Gastroesophageal sphincter (tissue), 4 donors: ENCODE data around the gene TAF7. TPM values are rescaled to one million over a fixed set of nuclear protein-coding genes. Genes with fewer than 3 reads are reported as not detected.
"Not testable (repeated sequence)": the region's sequence is repeated elsewhere in the genome, so short reads cannot be mapped to it uniquely, and the experiment has no call there.

Source experiments
- ATAC-seq: fragments of 150-250 bp; one replicate; pipeline ENCODE4 v1.9.1; 2016; ENCODE audit warnings: mild to moderate bottlenecking, moderate library complexity
- H3K27ac ChIP-seq, 4 donors: fragments of 200-600 bp; sonication (generic) in 3 of 4; 1 replicate in 3 of 4; 2 replicates in 1 of 4; pipeline ENCODE4 v1.5.1; 2016 to 2019
- H3K27me3 ChIP-seq: fragments of 200-600 bp; sonication (generic); one replicate; pipeline ENCODE4 v1.5.1; 2019
- H3K36me3 ChIP-seq, 2 donors: fragments of 200-600 bp; sonication (generic); one replicate each; pipeline ENCODE4 v1.5.1; 2019; ENCODE audit warnings: control low read depth in 1 of 2
- H3K4me1 ChIP-seq, 3 donors: fragments of 200-600 bp; sonication (generic); 1 replicate in 2 of 3; 2 replicates in 1 of 3; pipeline ENCODE4 v1.5.1; 2016 to 2019; ENCODE audit warnings: control low read depth in 2 of 3
- H3K4me3 ChIP-seq, 2 donors: fragments of 200-600 bp; sonication (generic); one replicate each; pipeline ENCODE4 v1.5.1; 2019; ENCODE audit warnings: mild to moderate bottlenecking in 1 of 2, moderate library complexity in 1 of 2
- H3K9me3 ChIP-seq, 3 donors: fragments of 200-600 bp; sonication (generic); one replicate each; pipeline ENCODE4 v1.5.1; 2017 to 2019; ENCODE audit warnings: control low read depth in 2 of 3
- CTCF ChIP-seq, 4 experiments: fragments of 200-600 bp in 2 of 4; fragments of 450-650 bp in 2 of 4; sonication (generic) in 1 of 4; IDR thresholded peaks; one replicate each; pipeline ENCODE4 v1.5.1; 2017 to 2019; ENCODE audit warnings: antibody characterized with exemption in 4 of 4, mild to moderate bottlenecking in 2 of 4, moderate library complexity in 2 of 4
- EP300 ChIP-seq: sonication (generic); formaldehyde crosslinking; IDR thresholded peaks from one replicate; pipeline ENCODE4 v1.6.1; 2017; ENCODE audit warnings: antibody characterized with exemption, mild to moderate bottlenecking
- POLR2A ChIP-seq, 2 donors: fragments of 450-650 bp; IDR thresholded peaks; one replicate each; pipeline ENCODE4 v1.6.1; 2017; ENCODE audit warnings: antibody characterized with exemption in 2 of 2, mild to moderate bottlenecking in 2 of 2, moderate library complexity in 1 of 2
- POLR2AphosphoS5 ChIP-seq: sonication (generic); formaldehyde crosslinking; IDR thresholded peaks from one replicate; pipeline ENCODE4 v1.6.1; 2017; ENCODE audit warnings: antibody characterized with exemption
- WGBS, 2 donors: methylation state at CpG; one replicate each; pipeline ENCODE4 v1.1.5; 2018; ENCODE audit warnings: low coverage in 1 of 2; 5-methylcytosine and 5-hydroxymethylcytosine counted together
- total RNA-seq, 4 donors: library from RNA; depleted of rRNA; stranded (reverse); fragments of >200 nt; gene quantifications; one replicate each; pipeline ENCODE4 v1.1.0, GENCODE V29; 2016

Gene TAF7
- total RNA-seq, 4 donors from 2014 or later = 58.7 to 75.9 (median 61.4) TPM

- Histone ChIP-seq H3K36me3 (peaks cover 0 to 53% of the 10 kb centered on the region in 2 donors), H3K9me3 (peaks cover 2 to 69% (median 10%) of the 10 kb centered on the region in 3 donors), H3K27ac (no peak overlapping the region)
These were observed 1.4 kb downstream of the TAF7 start for GRCh38 chr5:141319202-141319601.

GRCh38 chr5:141316963-141317362 is 3.6 kb downstream of the TAF7 start:
- ATAC-seq, H3K27ac ChIP-seq, H3K4me3 ChIP-seq, H3K27me3 ChIP-seq: not testable (repeated sequence)
- peaks cover 0 to 12% (median 0%) of the 10 kb centered on the region in 3 donors for H3K4me1 ChIP-seq
- 77 to 90% methylated on average over 2 to 4 of the region's 4 CpGs for WGBS, 2 donors
- H3K36me3 ChIP-seq = peaks cover 0 to 75% of the 10 kb centered on the region in 2 donors
- peaks cover 2 to 92% (median 10%) of the 10 kb centered on the region in 3 donors for H3K9me3 ChIP-seq

More at GRCh38 chr5:141319202-141319601, 1.4 kb downstream of the TAF7 start:
- ATAC-seq = no peak
- no peak overlapping the region for H3K4me3 ChIP-seq
- 100% methylated on average over 1 to 6 of the region's 6 CpGs for WGBS, 2 donors
- TF ChIP-seq POLR2AphosphoS5 (no peak), CTCF (IDR thresholded peaks at IDR 0.05) (no peak), EP300 (no peak), POLR2A (IDR thresholded peaks at IDR 0.05) (no peak)
- H3K4me1 ChIP-seq = peaks cover 0 to 12% (median 0%) of the 10 kb centered on the region in 3 donors
- H3K27me3 ChIP-seq = no peaks in the 10 kb centered on the region

DNA sequence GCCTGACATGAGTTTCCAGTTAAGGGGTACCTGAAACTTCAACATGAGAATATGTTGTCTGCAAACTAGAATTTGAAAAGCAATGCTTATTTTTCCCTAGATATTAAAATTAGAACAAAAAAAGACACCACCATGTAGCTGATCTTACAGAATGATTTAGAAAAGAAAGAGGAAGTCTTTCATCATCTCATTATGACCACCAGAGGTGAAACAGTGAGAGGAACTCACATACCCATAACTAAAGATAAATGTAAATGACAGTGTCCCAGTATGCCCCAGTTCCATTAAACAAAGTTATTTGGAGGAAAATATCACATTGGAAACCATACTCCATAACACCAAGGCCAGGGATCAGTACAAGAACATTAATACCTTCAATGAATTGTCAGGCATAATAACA is 6.9 kb downstream of the TAF7 start:
- peaks cover 0 to 100% (median 4%) of the 10 kb centered on the region in 3 donors for H3K9me3 ChIP-seq
- H3K4me1 ChIP-seq = no peaks in the 10 kb centered on the region
- H3K4me3 ChIP-seq = no peak overlapping the region
- H3K27me3 ChIP-seq = no peaks in the 10 kb centered on the region
- no peak for ATAC-seq
- TF ChIP-seq POLR2A (IDR thresholded peaks at IDR 0.05) (no peak), EP300 (no peak), POLR2AphosphoS5 (no peak), CTCF (IDR thresholded peaks at IDR 0.05) (no peak)
- no peak overlapping the region for H3K27ac ChIP-seq
- peaks cover 0 to 67% of the 10 kb centered on the region in 2 donors for H3K36me3 ChIP-seq

DNA sequence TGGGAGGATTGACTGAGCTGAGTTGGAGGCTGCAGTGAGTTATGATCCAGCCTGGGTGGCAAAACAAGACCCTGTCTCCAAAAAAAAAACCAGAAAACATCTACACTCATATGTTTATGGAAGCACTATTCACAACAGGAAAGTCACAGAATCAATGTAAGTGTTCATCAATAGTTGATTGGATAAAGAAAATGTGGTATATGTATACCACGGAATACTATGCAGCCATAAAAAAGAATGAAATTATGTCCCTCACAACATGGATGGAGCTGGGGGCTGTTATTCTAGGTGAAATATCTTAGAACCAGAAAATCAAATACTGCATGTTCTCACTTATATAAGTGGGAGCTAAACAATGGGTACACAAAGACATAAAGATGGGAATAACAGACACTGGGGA is 14.0 kb downstream of the TAF7 start:
- 83 to 90% methylated on average over 1 of the region's 1 CpG for WGBS, 2 donors
- no peak for TF ChIP-seq POLR2A (IDR thresholded peaks at IDR 0.05)
- TF ChIP-seq EP300 = no peak
- TF ChIP-seq POLR2AphosphoS5 = no peak
- TF ChIP-seq CTCF (IDR thresholded peaks at IDR 0.05) = no peak
- Histone ChIP-seq H3K36me3 (peaks cover 0 to 23% of the 10 kb centered on the region in 2 donors), H3K9me3 (peaks cover 0 to 100% (median 0%) of the 10 kb centered on the region in 3 donors), H3K4me3 (no peak overlapping the region), H3K27me3 (no peaks in the 10 kb centered on the region), H3K4me1 (no peaks in the 10 kb centered on the region), H3K27ac (no peak overlapping the region)
- ATAC-seq = no peak

- Histone ChIP-seq H3K4me3 (no peak within 1 kb of the TSS), H3K36me3 (peaks cover 0 to 21% of the 10 kb centered on the region in 2 donors), H3K27me3 (no peaks in the 10 kb centered on the region), H3K4me1 (no peaks in the 10 kb centered on the region), H3K27ac (no peak within 1 kb of the TSS), H3K9me3 (peaks cover 0 to 100% (median 0%) of the 10 kb centered on the region in 3 donors)
- TF ChIP-seq EP300 = no peak
- no peak for TF ChIP-seq POLR2AphosphoS5
- TF ChIP-seq POLR2A (IDR thresholded peaks at IDR 0.05) = no peak
- no peak for TF ChIP-seq CTCF (IDR thresholded peaks at IDR 0.05)
- WGBS, 2 donors = 13% methylated on average over 3 of the region's 36 CpGs; no CpG with 5 or more reads in 1 of the 2 donors
- no peak for ATAC-seq
These were observed 16.8 kb downstream of the TAF7 start, which contains the start of gene SLC25A2 for GRCh38 chr5:141303756-141304155. SLC25A2 (minus strand) TSS chr5:141304049; CDS start chr5:141303865, 184 bp downstream.
